OCI-LY1 (cell line): Measurements from ENCODE around the gene TDRD12.

ENCODE experiments used
- CTCF ChIP-seq: fragments of 200-600 bp; sonication (generic), shearing (Covaris generic); IDR thresholded peaks from 2 replicates; pipeline ENCODE4 v1.5.1; 2017; ENCODE audit warnings: mild to moderate bottlenecking, antibody characterized with exemption, low read length, moderate library complexity, mixed read lengths
- EZH2 ChIP-seq: fragments of 200-600 bp; sonication (generic), shearing (Covaris generic); IDR thresholded peaks from 2 replicates; pipeline ENCODE4 v1.8.0; 2017; ENCODE audit warnings: borderline replicate concordance, mixed run types, mild to moderate bottlenecking, antibody characterized with exemption, low read length, moderate library complexity, mixed read lengths

DNA sequence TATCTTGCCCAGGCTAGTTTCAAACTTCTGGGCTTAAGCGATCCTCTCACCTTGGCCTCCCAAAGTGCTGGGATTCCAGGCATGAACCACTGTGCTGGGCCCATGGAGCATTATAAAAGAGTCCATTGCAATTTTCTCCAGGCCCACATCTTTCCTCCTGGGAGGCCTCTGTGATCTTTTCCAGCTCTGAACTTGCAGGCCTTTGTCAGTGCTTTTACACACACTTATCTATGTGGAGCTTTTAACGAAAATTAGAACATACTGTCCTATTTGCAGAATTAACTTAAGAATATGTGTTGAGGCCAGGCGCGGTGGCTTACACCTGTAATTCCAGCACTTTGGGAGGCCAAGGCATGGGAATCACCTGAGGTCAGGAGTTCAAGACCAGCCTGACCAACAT is 23.9 kb downstream of the TDRD12 start:
- TF ChIP-seq CTCF (no peak), EZH2 (no peak)
